K562 (cell line): ENCODE data around the gene PRR5. TPM values are rescaled to one million over a fixed set of nuclear protein-coding genes. Genes with fewer than 3 reads are reported as not detected.

Experiments used
- ATAC-seq: fragments of 200-7000 bp; cut with Tn5 transposase; 3 replicates; pipeline ENCODE4 v1.9.1; 2020; ENCODE audit warnings: moderate library complexity
- BruUV-seq: library from RNA; stranded (reverse); fragments of 400-500 nt; replicated peaks from 2 replicates; lab custom pipeline; 2021; lab: Mats Ljungman, UMichigan
- CTCF ChIA-PET: fragments of 300-600 bp; formaldehyde crosslinking; extraction: SDS; loops from one replicate; lab custom pipeline; 2021; ENCODE audit warnings: low intra/inter-chr PET ratio; lab: Yijun Ruan, JAX
- POLR2A ChIA-PET: fragments of 300-600, 350-650 bp; sonication (Branson Sonifier 250); formaldehyde crosslinking; extraction: SDS; loops from one replicate; lab custom pipeline; 2021; ENCODE audit warnings: antibody characterized with exemption, inconsistent platforms; lab: Yijun Ruan, JAX
- DNase-seq, 4 experiments: peaks; one replicate each; pipeline versions ENCODE4 v3.0.0 to v3.0.0-alpha.2; 2011 to 2018; ENCODE audit warnings: low spot score in 3 of 4, mixed read lengths in 3 of 4; ENCODE audit errors: extremely low read depth in 1 of 4
- FAIRE-seq: peaks from 2 replicates; lab custom pipeline; 2011; peaks lifted over from hg19 to GRCh38; lab: Jason Lieb, UNC
- H2AFZ ChIP-seq: 2 replicates; pipeline ENCODE4 v1.6.0; 2011; ENCODE audit warnings: low read depth, low read length, control low read depth, inconsistent platforms
- H3K27ac ChIP-seq: fragments of 200-600 bp; 3 replicates; pipeline ENCODE4 v1.8.0; 2011; ENCODE audit warnings: low read depth, mild to moderate bottlenecking, control low read depth, inconsistent platforms, low read length, moderate library complexity, mixed read lengths; ENCODE audit errors: extremely low read depth
- H3K27me3 ChIP-seq, 2 experiments: fragments of 300-600 bp in 1 of 2; 2 replicates in 1 of 2; 3 replicates in 1 of 2; pipeline versions ENCODE4 v1.6.0 to v1.8.0; 2011; ENCODE audit warnings: inconsistent platforms in 2 of 2, low read length in 2 of 2, mild to moderate bottlenecking in 1 of 2, mixed read lengths in 1 of 2, moderate library complexity in 1 of 2; ENCODE audit not compliant: control insufficient read depth in 2 of 2, insufficient read depth in 2 of 2
- H3K36me3 ChIP-seq: fragments of 300-600 bp; 3 replicates; pipeline ENCODE4 v1.8.0; 2011; ENCODE audit warnings: mild to moderate bottlenecking, low read length, inconsistent platforms; ENCODE audit not compliant: control insufficient read depth, insufficient read depth
- H3K4me1 ChIP-seq, 2 experiments: fragments of 200-600 bp in 1 of 2; replicated peaks in 1 of 2; 2 replicates in 1 of 2; 3 replicates in 1 of 2; pipeline versions ENCODE4 v1.5.1 to v1.8.0; 2011; ENCODE audit warnings: inconsistent platforms in 2 of 2, low read length in 2 of 2, mild to moderate bottlenecking in 1 of 2, mixed read lengths in 1 of 2, moderate library complexity in 1 of 2; ENCODE audit not compliant: control insufficient read depth in 2 of 2, insufficient read depth in 2 of 2
- H3K4me2 ChIP-seq: 2 replicates; pipeline ENCODE4 v1.6.1; 2011; ENCODE audit warnings: low read length, control low read depth, inconsistent platforms, mixed read lengths; ENCODE audit not compliant: insufficient read depth
- H3K4me3 ChIP-seq: fragments of 200-600 bp; sonication (generic), shearing (Covaris generic); 2 replicates; pipeline ENCODE4 v1.5.1; 2016; ENCODE audit warnings: control low read depth, inconsistent platforms
- H3K79me2 ChIP-seq: fragments of 200-600 bp; 3 replicates; pipeline ENCODE4 v1.8.0; 2011; ENCODE audit warnings: low read length, inconsistent platforms; ENCODE audit not compliant: control insufficient read depth, insufficient read depth
- H3K9ac ChIP-seq, 2 experiments: 2 replicates each; pipeline versions ENCODE4 v1.6.0 to v1.6.1; 2011; ENCODE audit warnings: low read depth in 2 of 2, low read length in 2 of 2, control low read depth in 1 of 2, inconsistent platforms in 1 of 2, mild to moderate bottlenecking in 1 of 2, mixed read lengths in 1 of 2; ENCODE audit not compliant: insufficient read depth in 1 of 2
- H3K9me1 ChIP-seq: one replicate; pipeline ENCODE4 v1.6.0; 2011; ENCODE audit warnings: inconsistent platforms, mild to moderate bottlenecking, low read length, moderate library complexity; ENCODE audit not compliant: control insufficient read depth, insufficient read depth
- H3K9me3 ChIP-seq: replicated peaks from 2 replicates; pipeline ENCODE4 v1.5.1; 2011; ENCODE audit warnings: low read depth, low read length, inconsistent platforms; ENCODE audit not compliant: control insufficient read depth, insufficient read depth
- H4K20me1 ChIP-seq: replicated peaks from 2 replicates; pipeline ENCODE4 v1.6.1; 2011; ENCODE audit warnings: low read length, inconsistent platforms, mixed read lengths; ENCODE audit not compliant: control insufficient read depth, insufficient read depth
- ATF7 ChIP-seq: fragments of 450-650 bp; IDR thresholded peaks from 2 replicates; pipeline ENCODE4 v1.7.1; 2014; ENCODE audit warnings: mild to moderate bottlenecking, moderate library complexity
- CBX1 ChIP-seq: sonication (generic); IDR thresholded peaks from 2 replicates; pipeline ENCODE4 v1.6.1; 2016; ENCODE audit warnings: antibody characterized with exemption, low read depth, mild to moderate bottlenecking
- DPF2 ChIP-seq: fragments of 450-650 bp; IDR thresholded peaks from 2 replicates; pipeline ENCODE4 v1.6.1; 2016
- MEF2A ChIP-seq: IDR thresholded peaks from 2 replicates; pipeline ENCODE4 v1.6.1; 2011; ENCODE audit warnings: low read depth, mild to moderate bottlenecking, low read length, moderate library complexity; ENCODE audit not compliant: control insufficient read depth
- SRSF1 ChIP-seq: fragments of 200-400 bp; formaldehyde crosslinking; IDR thresholded peaks from 2 replicates; pipeline ENCODE4 v1.6.1; 2017; ENCODE audit warnings: mild to moderate bottlenecking, low read depth, low read length, moderate library complexity
- ZC3H11A ChIP-seq: IDR thresholded peaks from 2 replicates; pipeline ENCODE4 v1.6.1; 2012; ENCODE audit warnings: low read depth, low read length, improper control_type of control experiment
- ZNF184 ChIP-seq: sonication (generic); formaldehyde crosslinking; IDR thresholded peaks from 2 replicates; pipeline ENCODE4 v1.5.0; 2020; ENCODE audit warnings: missing genetic modification reagents
- ZNF436 ChIP-seq: fragments of 250-450, 450-650 bp; sonication (Bioruptor Pico); formaldehyde crosslinking; IDR thresholded peaks from 2 replicates; pipeline ENCODE4 v1.7.0; 2020; ENCODE audit warnings: mild to moderate bottlenecking
- ZNF668 ChIP-seq: fragments of 250-450 bp; sonication (Bioruptor Pico); IDR thresholded peaks from 2 replicates; pipeline ENCODE4 v1.8.0; 2022; ENCODE audit warnings: mild to moderate bottlenecking, inconsistent platforms
- WGBS: fragments of 100-300 bp; shearing (Covaris generic); methylation state at CpG from one replicate; pipeline ENCODE4 v1.1.6; 2016; ENCODE audit warnings: low coverage, mixed read lengths; ENCODE audit not compliant: insufficient coverage; ENCODE audit errors: missing lambda C conversion rate; 5-methylcytosine and 5-hydroxymethylcytosine counted together
- in situ Hi-C: fragments of 300-500 bp; cut with MboI; formaldehyde crosslinking; loops from 4 replicates; pipeline ENCODE4 v1.15.0; 2018; ENCODE audit warnings: inconsistent platforms, mixed read lengths
- intact Hi-C: fragments of 100-400 bp; cut with micrococcal nuclease; formaldehyde crosslinking; loops from 2 replicates; pipeline ENCODE4 v1.14.2; 2022
- polyA plus RNA-seq, 8 experiments: library from polyadenylated mRNA; depleted of rRNA in 4 of 8; stranded (reverse) in 5 of 8; unstranded in 3 of 8; fragments of >200 nt; fragmentation: Nextera tagmentation in 2 of 8; fragmentation: Illumina TruSeq in 1 of 8; extraction: Ambion mirVana in 2 of 8; extraction: Trizol in 1 of 8; gene quantifications; 2 replicates each; pipeline versions ENCODE4 v1.2.1 to v1.2.3, GENCODE V29; 2011 to 2014; ENCODE audit warnings: inconsistent platforms in 1 of 8, missing spikeins in 1 of 8
- total RNA-seq, 7 experiments: library from RNA; depleted of rRNA in 6 of 7; stranded (reverse); fragments of >200 nt in 6 of 7; fragmentation: Illumina TruSeq in 2 of 7; extraction: Trizol in 2 of 7; gene quantifications; 2 replicates each; pipeline versions ENCODE4 v1.2.1 to v1.2.3, GENCODE V29; 2011 to 2021; ENCODE audit warnings: low replicate concordance in 1 of 7
- TF ChIP-seq, protein P1 (sequence below): sonication (generic); formaldehyde crosslinking; IDR thresholded peaks from 2 replicates; pipeline ENCODE4 v1.8.0; 2022; ENCODE audit warnings: mild to moderate bottlenecking, missing genetic modification reagents
- TF ChIP-seq, protein P2 (sequence below): fragments of 250-450 bp; sonication (Bioruptor Pico); IDR thresholded peaks from 2 replicates; pipeline ENCODE4 v1.4.0; 2020

Gene PRR5
- total and polyA plus RNA-seq, 9 of the 15 experiments (the other 6 are each of a cell fraction or from before 2014, with no cell fraction given) = 0.13 to 21.0 (median 7.5) TPM

GRCh38 chr22:44780876-44781449 lies 79.0 kb downstream of the PRR5 start:
- Histone ChIP-seq H2AFZ (no peak overlapping the region), H3K9me1 (no peaks in the 10 kb centered on the region), H3K79me2 (no peaks in the 10 kb centered on the region), H3K27ac (no peak overlapping the region), H4K20me1 (no peaks in the 10 kb centered on the region; the same call in 1 of the 2 replicates), H3K9ac (no peak overlapping the region)
- in situ Hi-C loops = no loop called here
- FAIRE-seq = no peak
- no peak for TF ChIP-seq SRSF1
- TF ChIP-seq ZNF184 (CRISPR knock-in tag) = no peak
- TF ChIP-seq MEF2A = no peak
- TF ChIP-seq, protein P1, sequence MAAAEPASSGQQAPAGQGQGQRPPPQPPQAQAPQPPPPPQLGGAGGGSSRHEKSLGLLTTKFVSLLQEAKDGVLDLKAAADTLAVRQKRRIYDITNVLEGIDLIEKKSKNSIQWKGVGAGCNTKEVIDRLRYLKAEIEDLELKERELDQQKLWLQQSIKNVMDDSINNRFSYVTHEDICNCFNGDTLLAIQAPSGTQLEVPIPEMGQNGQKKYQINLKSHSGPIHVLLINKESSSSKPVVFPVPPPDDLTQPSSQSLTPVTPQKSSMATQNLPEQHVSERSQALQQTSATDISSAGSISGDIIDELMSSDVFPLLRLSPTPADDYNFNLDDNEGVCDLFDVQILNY = no peak
- TF ChIP-seq ATF7 = no peak
- no peak for TF ChIP-seq CBX1
- no peak for TF ChIP-seq ZNF668 (CRISPR knock-in tag)
- TF ChIP-seq ZNF436 = no peak
- TF ChIP-seq ZC3H11A = no peak
- no peak for TF ChIP-seq DPF2
- TF ChIP-seq, protein P2, sequence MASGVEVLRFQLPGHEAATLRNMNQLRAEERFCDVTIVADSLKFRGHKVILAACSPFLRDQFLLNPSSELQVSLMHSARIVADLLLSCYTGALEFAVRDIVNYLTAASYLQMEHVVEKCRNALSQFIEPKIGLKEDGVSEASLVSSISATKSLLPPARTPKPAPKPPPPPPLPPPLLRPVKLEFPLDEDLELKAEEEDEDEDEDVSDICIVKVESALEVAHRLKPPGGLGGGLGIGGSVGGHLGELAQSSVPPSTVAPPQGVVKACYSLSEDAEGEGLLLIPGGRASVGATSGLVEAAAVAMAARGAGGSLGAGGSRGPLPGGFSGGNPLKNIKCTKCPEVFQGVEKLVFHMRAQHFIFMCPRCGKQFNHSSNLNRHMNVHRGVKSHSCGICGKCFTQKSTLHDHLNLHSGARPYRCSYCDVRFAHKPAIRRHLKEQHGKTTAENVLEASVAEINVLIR (CRISPR knock-in tag) = no peak
- TF ChIP-seq, all 486 proteins: peak for 0
- DNase-seq = no peak
- ATAC-seq = no peak
- H3K9me3 ChIP-seq = no peaks in the 10 kb centered on the region
- H3K27me3 ChIP-seq = peaks cover 2 to 27% of the 10 kb centered on the region in 2 experiments; a peak in 2 of 5 replicates
- intact Hi-C loops = no loop called here
- 20% methylated on average over 16 of the region's 17 CpGs for WGBS
- POLR2A ChIA-PET = no interaction called here
- H3K36me3 ChIP-seq = no peaks in the 10 kb centered on the region
- CTCF ChIA-PET = no interaction called here
- no peak overlapping the region for H3K4me3 ChIP-seq
- no peak overlapping the region for H3K4me2 ChIP-seq
- no peaks in the 10 kb centered on the region for H3K4me1 ChIP-seq
- BruUV-seq = no TSS peak
